Activated CD4-positive, alpha-beta T cell treated with anti-CD3 and anti-CD28 coated beads, Interleukin-2, amount 50 U/mL, for 16 hours (primary cell): ENCODE measurements around the gene ZSCAN12.
A peak's percentile ranks its signal among the peaks of the same experiment; 100 is the strongest.

ENCODE experiments used
- DNase-seq: peaks from one replicate; pipeline ENCODE4 v3.0.0-alpha.2; 2020

Gene ZSCAN12

DNA sequence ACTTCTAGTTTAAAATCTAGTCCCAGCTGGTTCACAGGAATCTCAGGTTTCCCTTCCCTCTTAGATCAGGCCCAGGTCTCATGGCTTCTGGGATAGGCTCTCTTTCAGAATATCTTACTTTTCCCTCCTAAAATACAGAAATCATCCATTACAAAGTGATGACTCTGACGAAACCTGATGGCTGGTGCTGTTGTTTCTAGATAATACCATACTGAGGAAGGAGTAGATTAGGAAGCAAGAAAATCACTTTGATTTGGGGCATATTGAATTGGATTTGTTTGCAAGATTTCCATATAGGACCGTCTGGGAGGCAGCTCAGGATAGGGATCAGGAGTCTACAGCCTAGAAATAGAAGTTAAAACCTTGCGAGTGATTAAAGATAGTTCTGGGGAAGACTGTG is 46.2 kb downstream of the ZSCAN12 start:
- DNase-seq: no peak

- no peak for DNase-seq
Observed at GRCh38 chr6:28351493-28351925, 48.0 kb downstream of the ZSCAN12 start.

- no peak for DNase-seq
Observed at GRCh38 chr6:28351087-28351486, 48.5 kb downstream of the ZSCAN12 start.

- DNase-seq: peak; percentile 88
Observed at GRCh38 chr6:28349892-28350737, 49.4 kb downstream of the ZSCAN12 start, which contains the start of gene ZKSCAN3. ZKSCAN3 (plus strand) TSS chr6:28349947; CDS start chr6:28359587, 9,640 bp downstream.

DNA sequence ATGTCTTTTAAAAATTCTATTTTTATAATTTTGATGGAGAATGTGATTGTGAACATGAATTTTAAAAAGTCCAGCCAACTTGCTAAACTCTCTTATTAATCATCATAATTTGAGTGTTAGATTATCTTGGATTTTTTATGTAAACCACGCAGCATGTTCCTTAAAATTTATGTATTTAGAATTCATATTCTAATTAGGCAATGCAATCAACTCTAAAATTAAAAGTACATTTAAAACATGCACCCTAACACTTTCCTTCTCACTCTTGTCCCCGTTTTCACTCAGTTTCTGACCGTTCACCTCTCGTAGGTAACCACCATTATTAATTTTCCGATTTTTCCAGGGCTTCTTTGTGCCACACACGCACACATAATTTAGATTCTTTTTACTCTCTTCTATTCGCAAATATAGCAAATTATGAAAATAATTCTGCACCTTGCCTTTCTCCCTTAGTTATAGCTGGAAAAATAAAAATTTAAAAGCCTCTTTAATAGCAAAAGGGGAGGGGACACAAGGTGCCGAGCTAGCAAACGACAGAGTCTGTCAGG is 50.1 kb downstream of the ZSCAN12 start:
- DNase-seq: no peak

GRCh38 chr6:28347119-28347518 is 52.4 kb downstream of the ZSCAN12 start:
- no peak for DNase-seq

GRCh38 chr6:28345201-28345600 is 54.3 kb downstream of the ZSCAN12 start:
- no peak for DNase-seq

- no peak for DNase-seq
Observed at GRCh38 chr6:28343898-28344677, 55.5 kb downstream of the ZSCAN12 start.

DNA sequence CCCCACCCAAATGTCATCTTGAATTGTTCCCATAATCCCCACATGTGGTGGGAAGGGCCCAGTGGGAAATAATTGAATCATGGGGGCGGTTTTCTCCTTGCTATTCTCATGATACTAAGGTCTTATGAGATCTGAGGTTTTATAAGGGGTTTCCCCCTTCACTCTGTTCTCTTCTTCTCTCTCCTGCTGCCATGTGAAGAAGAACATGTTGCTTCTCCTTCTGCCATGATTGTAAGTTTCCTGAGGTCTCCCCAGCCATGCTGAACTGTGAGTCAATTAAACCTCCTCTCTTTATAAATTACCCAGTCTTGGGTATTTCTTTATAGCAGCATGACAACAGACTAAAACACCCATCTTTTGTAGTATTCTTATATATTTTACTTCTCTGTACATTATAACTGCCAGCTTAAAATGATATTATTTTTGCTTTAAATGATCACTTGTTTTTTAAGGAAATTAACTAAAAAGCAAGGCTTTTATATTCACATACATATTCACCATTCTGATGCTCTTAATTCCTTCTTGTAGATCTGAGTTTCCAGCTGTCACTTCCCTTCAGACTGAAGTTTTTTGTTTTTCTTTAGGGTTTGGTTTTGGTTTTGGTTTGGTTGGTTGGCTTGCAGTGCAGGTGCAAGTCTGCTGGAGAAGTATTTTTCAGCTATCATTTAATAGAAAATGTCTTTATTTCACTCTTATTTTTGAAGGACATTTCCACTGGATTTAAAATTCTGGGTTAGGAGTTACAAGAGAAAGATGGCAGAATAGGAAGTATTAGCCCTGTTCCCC is 59.0 kb downstream of the ZSCAN12 start:
- DNase-seq: no peak

- no peak for DNase-seq
Observed at GRCh38 chr6:28337121-28337520, 62.4 kb downstream of the ZSCAN12 start.

- DNase-seq: peak; percentile 6
Observed at GRCh38 chr6:28336284-28337120, 63.0 kb downstream of the ZSCAN12 start.

DNA sequence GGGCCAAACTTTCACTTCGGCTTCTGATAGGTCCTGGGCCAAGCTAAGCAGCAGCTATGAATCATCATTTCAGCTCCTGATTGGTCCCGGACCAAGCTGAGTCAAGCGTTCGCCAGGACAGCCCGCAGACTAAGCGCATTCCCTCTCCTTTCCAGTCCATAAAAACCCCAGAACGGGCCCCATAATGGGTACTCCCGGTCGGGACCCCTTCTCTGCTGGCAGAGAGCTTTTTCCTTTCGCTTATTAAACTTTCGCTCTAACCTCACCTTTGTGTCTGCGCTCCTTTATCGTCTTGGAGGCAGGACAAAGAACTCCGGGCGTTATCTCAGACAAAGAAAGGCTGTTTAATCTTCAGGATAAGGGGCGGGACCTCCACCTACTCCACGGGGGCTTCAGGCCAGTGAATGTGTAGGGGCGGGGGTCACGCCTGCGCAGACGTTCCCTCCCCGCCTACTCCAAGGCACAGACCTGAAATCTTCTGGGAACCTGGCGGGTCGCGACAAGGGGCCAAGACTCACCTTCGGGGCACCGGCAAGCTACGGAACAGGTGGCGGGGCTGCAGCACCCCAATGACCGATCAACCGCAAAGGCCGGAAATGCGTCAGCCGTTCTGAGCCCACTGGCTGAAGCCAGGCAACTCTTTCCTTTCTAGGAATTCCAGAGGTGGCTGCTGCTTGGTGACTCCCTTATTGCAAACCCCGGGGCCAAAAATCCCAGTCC is 63.8 kb downstream of the ZSCAN12 start, which contains the start of gene ZSCAN31:
ZSCAN31 (minus strand) TSS at position 585 of the 720 bp plus-strand sequence. CDS start 6,465 bp downstream, outside the sequence.
- peak; percentile 82 for DNase-seq

DNA sequence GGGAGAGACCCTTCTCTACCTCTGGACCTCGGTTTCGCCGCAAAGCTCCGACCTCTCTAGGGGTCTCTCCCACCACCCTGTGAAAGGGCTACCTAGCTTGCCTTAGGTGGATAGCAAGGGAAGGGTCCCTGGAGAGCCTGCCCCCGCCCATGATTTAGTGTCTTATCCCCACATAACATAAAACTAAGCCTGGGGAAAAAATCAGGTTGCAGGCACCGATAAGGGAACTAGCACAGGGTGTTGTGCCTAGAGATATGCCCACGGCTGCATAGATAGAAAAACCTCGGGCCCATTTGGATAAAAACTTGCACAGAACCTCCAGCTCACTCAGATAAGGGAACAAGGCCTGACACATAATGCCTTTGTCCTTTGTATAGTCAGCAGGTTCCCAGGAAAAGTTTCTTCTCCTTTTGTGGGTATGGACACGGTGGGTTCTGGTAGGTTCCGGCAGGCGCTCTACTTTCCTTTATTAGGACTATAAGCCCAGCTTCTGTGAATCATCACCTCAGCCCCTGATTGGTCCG is 64.4 kb downstream of the ZSCAN12 start:
- no peak for DNase-seq

DNA sequence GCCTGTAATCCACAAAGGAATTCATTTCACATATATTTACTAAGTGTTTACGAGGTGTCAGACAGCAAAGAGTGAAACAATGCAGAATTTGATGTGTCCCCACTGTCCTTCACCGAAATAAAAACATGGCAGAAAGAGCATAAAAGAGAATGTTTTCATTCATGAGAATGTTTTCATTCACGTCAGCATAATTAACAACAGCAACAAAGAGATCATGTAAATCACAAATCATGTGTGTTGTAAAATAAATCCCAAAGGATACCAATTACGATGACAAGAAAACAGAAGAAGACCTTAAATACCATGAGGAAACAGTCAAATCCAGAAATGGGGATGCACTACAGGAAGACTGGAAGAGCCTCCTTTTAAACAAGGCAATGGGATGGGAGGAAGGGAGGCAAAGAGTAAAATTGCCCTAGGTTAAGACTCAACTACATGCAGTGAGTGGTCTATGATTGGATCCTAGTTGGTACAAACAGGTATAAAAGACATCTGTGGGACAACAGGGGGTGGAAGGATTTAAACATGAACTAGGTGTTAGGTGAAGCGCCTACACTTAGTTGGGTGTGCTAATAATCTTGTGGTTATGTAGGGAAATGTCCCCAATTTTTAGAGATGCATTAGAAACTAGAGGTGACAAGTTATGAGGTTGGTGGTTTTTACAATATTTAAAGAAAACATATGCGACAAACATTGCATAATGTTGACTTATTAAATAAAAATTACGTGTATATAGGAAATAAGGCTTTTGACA is 65.1 kb downstream of the ZSCAN12 start:
- no peak for DNase-seq

GRCh38 chr6:28333599-28334018 is 65.9 kb downstream of the ZSCAN12 start:
- no peak for DNase-seq

DNA sequence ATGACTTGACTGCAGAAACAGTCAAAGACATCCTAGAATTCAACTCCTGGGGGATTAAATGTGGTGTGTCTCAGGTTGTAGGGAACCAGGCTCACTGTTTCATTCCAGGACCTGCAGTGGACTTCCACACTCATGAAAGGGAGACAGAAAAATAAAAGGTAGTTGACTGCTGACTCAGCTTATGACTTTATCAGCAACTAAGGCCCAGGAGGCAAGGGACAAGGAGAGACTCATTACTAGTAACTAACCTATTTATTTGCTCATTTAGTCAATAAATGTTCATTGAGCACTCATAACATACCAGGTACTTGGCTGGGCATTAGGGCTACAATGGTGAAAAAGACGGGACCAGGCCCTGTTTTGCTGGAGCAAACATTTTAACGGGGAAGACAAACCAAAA is 66.5 kb downstream of the ZSCAN12 start:
- DNase-seq: no peak

- DNase-seq: no peak
Observed at GRCh38 chr6:28330041-28330440, 69.5 kb downstream of the ZSCAN12 start.
